ENCODE measurements around the gene PTGIS.

The PTGIS gene

GRCh38 chr20:49594143-49594930 is 26.4 kb upstream of the PTGIS start:
- Histone ChIP-seq H3K9ac (ENCODE audit: low read length) (peak overlapping the region; percentile 82), H3K36me3 (ENCODE audit: control insufficient read depth, insufficient read depth, low read length, severe bottlenecking) (no peaks in the 10 kb centered on the region), H3K9me3 (ENCODE audit: control insufficient read depth, low read length) (no peaks in the 10 kb centered on the region), H3K4me1 (ENCODE audit: control insufficient read depth, insufficient read depth, low read length) (peaks cover 57% of the 10 kb centered on the region), H3K4me3 (ENCODE audit: low read length) (peak overlapping the region; percentile 16), H3K27me3 (replicated peaks; ENCODE audit: control insufficient read depth, insufficient read depth, low read length) (no peaks in the 10 kb centered on the region)
- DNase-seq (ENCODE audit: low read depth) = peak; percentile 96

GRCh38 chr20:49593466-49594142 is 25.7 kb upstream of the PTGIS start:
- no peaks in the 10 kb centered on the region for H3K9me3 ChIP-seq (ENCODE audit: control insufficient read depth, low read length)
- H3K27me3 ChIP-seq (replicated peaks; ENCODE audit: control insufficient read depth, insufficient read depth, low read length) = no peaks in the 10 kb centered on the region
- no peaks in the 10 kb centered on the region for H3K36me3 ChIP-seq (ENCODE audit: control insufficient read depth, insufficient read depth, low read length, severe bottlenecking)
- no peak for DNase-seq (ENCODE audit: low read depth)
- H3K9ac ChIP-seq (ENCODE audit: low read length) = peak overlapping the region; percentile 82
- H3K4me3 ChIP-seq (ENCODE audit: low read length) = peak overlapping the region; percentile 16
- H3K4me1 ChIP-seq (ENCODE audit: control insufficient read depth, insufficient read depth, low read length) = peaks cover 58% of the 10 kb centered on the region

- Histone ChIP-seq H3K27me3 (replicated peaks; ENCODE audit: control insufficient read depth, insufficient read depth, low read length) (no peaks in the 10 kb centered on the region), H3K4me3 (ENCODE audit: low read length) (no peak overlapping the region), H3K4me1 (ENCODE audit: control insufficient read depth, insufficient read depth, low read length) (peaks cover 70% of the 10 kb centered on the region), H3K36me3 (ENCODE audit: control insufficient read depth, insufficient read depth, low read length, severe bottlenecking) (no peaks in the 10 kb centered on the region), H3K9me3 (ENCODE audit: control insufficient read depth, low read length) (no peaks in the 10 kb centered on the region), H3K9ac (ENCODE audit: low read length) (no peak overlapping the region)
- no peak for DNase-seq (ENCODE audit: low read depth)
Measured at GRCh38 chr20:49592120-49592519, 24.2 kb upstream of the PTGIS start.

- no peaks in the 10 kb centered on the region for H3K27me3 ChIP-seq (replicated peaks; ENCODE audit: control insufficient read depth, insufficient read depth, low read length)
- H3K9ac ChIP-seq (ENCODE audit: low read length) = peak overlapping the region; percentile 71
- no peaks in the 10 kb centered on the region for H3K36me3 ChIP-seq (ENCODE audit: control insufficient read depth, insufficient read depth, low read length, severe bottlenecking)
- peaks cover 70% of the 10 kb centered on the region for H3K4me1 ChIP-seq (ENCODE audit: control insufficient read depth, insufficient read depth, low read length)
- peak; percentile 73 for DNase-seq (ENCODE audit: low read depth)
- no peak overlapping the region for H3K4me3 ChIP-seq (ENCODE audit: low read length)
- no peaks in the 10 kb centered on the region for H3K9me3 ChIP-seq (ENCODE audit: control insufficient read depth, low read length)
Measured at GRCh38 chr20:49591217-49591865, 23.4 kb upstream of the PTGIS start.

- H3K36me3 ChIP-seq (ENCODE audit: control insufficient read depth, insufficient read depth, low read length, severe bottlenecking) = no peaks in the 10 kb centered on the region
- no peaks in the 10 kb centered on the region for H3K27me3 ChIP-seq (replicated peaks; ENCODE audit: control insufficient read depth, insufficient read depth, low read length)
- DNase-seq (ENCODE audit: low read depth) = no peak
- H3K9ac ChIP-seq (ENCODE audit: low read length) = peak overlapping the region; percentile 71
- no peaks in the 10 kb centered on the region for H3K9me3 ChIP-seq (ENCODE audit: control insufficient read depth, low read length)
- no peak overlapping the region for H3K4me3 ChIP-seq (ENCODE audit: low read length)
- peaks cover 69% of the 10 kb centered on the region for H3K4me1 ChIP-seq (ENCODE audit: control insufficient read depth, insufficient read depth, low read length)
Measured at GRCh38 chr20:49590163-49591017, 22.5 kb upstream of the PTGIS start.

GRCh38 chr20:49589747-49590146 is 21.8 kb upstream of the PTGIS start:
- Histone ChIP-seq H3K9me3 (ENCODE audit: control insufficient read depth, low read length) (no peaks in the 10 kb centered on the region), H3K9ac (ENCODE audit: low read length) (no peak overlapping the region), H3K27me3 (replicated peaks; ENCODE audit: control insufficient read depth, insufficient read depth, low read length) (no peaks in the 10 kb centered on the region), H3K4me3 (ENCODE audit: low read length) (no peak overlapping the region), H3K36me3 (ENCODE audit: control insufficient read depth, insufficient read depth, low read length, severe bottlenecking) (no peaks in the 10 kb centered on the region), H3K4me1 (ENCODE audit: control insufficient read depth, insufficient read depth, low read length) (peaks cover 70% of the 10 kb centered on the region)
- no peak for DNase-seq (ENCODE audit: low read depth)

- H3K9me3 ChIP-seq (ENCODE audit: control insufficient read depth, low read length) = peaks cover 5% of the 10 kb centered on the region
- H3K36me3 ChIP-seq (ENCODE audit: control insufficient read depth, insufficient read depth, low read length, severe bottlenecking) = no peaks in the 10 kb centered on the region
- peak; percentile 95 for DNase-seq (ENCODE audit: low read depth)
- peaks cover 65% of the 10 kb centered on the region for H3K4me1 ChIP-seq (ENCODE audit: control insufficient read depth, insufficient read depth, low read length)
- peak overlapping the region; percentile 9 for H3K9ac ChIP-seq (ENCODE audit: low read length)
- no peaks in the 10 kb centered on the region for H3K27me3 ChIP-seq (replicated peaks; ENCODE audit: control insufficient read depth, insufficient read depth, low read length)
- no peak overlapping the region for H3K4me3 ChIP-seq (ENCODE audit: low read length)
Measured at GRCh38 chr20:49587111-49587570, 19.2 kb upstream of the PTGIS start.

GRCh38 chr20:49585585-49586245 is 17.8 kb upstream of the PTGIS start:
- Histone ChIP-seq H3K27me3 (replicated peaks; ENCODE audit: control insufficient read depth, insufficient read depth, low read length) (no peaks in the 10 kb centered on the region), H3K9me3 (ENCODE audit: control insufficient read depth, low read length) (peaks cover 5% of the 10 kb centered on the region), H3K9ac (ENCODE audit: low read length) (peak overlapping the region; percentile 77), H3K4me1 (ENCODE audit: control insufficient read depth, insufficient read depth, low read length) (peaks cover 62% of the 10 kb centered on the region), H3K4me3 (ENCODE audit: low read length) (no peak overlapping the region), H3K36me3 (ENCODE audit: control insufficient read depth, insufficient read depth, low read length, severe bottlenecking) (no peaks in the 10 kb centered on the region)
- peak; percentile 54 for DNase-seq (ENCODE audit: low read depth)

- H3K9me3 ChIP-seq (ENCODE audit: control insufficient read depth, low read length) = peaks cover 5% of the 10 kb centered on the region
- H3K36me3 ChIP-seq (ENCODE audit: control insufficient read depth, insufficient read depth, low read length, severe bottlenecking) = no peaks in the 10 kb centered on the region
- peak overlapping the region; percentile 77 for H3K9ac ChIP-seq (ENCODE audit: low read length)
- H3K4me3 ChIP-seq (ENCODE audit: low read length) = peak overlapping the region; percentile 21
- H3K27me3 ChIP-seq (replicated peaks; ENCODE audit: control insufficient read depth, insufficient read depth, low read length) = no peaks in the 10 kb centered on the region
- DNase-seq (ENCODE audit: low read depth) = peak; percentile 34
- peaks cover 66% of the 10 kb centered on the region for H3K4me1 ChIP-seq (ENCODE audit: control insufficient read depth, insufficient read depth, low read length)
Measured at GRCh38 chr20:49584418-49585382, 16.8 kb upstream of the PTGIS start.

Measured in adipocyte (in vitro differentiated cells).